Brain pericyte (primary cell): ENCODE measurements around the gene CHD1L.
"Not testable (repeated sequence)": the region's sequence is repeated elsewhere in the genome, so short reads cannot be mapped to it uniquely, and the experiment has no call there.

ENCODE experiments used
- DNase-seq: peaks from one replicate; pipeline ENCODE4 v3.0.0-alpha.2; 2012; ENCODE audit warnings: low read depth, low spot score

CHD1L gene

GRCh38 chr1:147242449-147243227 lies at the start of gene CHD1L:
Gene CHD1L, plus strand, starts transcription at chr1:147242684. Its CDS starts 20 bp downstream, at chr1:147242704.
- DNase-seq = peak; percentile 89

DNA sequence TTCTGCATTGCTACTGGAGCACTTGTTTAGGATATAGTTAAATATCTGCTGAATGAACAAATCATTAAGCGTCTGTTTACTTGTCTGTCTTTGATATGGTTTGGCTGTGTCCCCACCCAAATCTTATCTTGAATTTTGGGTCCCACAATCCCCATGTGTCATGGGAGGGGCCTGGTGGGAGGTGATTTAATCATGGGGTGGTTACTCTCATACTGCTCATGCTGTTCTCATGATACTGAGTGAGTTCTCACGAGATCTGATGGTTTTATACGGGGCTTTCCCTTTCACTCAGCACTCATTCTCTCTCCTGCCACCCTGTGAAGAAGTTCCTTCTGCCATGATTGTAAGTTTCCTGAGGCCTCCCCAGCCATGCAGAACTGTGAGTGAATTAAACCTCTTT lies 45.2 kb upstream of the CHD1L start:
- not testable (repeated sequence) for DNase-seq

DNA sequence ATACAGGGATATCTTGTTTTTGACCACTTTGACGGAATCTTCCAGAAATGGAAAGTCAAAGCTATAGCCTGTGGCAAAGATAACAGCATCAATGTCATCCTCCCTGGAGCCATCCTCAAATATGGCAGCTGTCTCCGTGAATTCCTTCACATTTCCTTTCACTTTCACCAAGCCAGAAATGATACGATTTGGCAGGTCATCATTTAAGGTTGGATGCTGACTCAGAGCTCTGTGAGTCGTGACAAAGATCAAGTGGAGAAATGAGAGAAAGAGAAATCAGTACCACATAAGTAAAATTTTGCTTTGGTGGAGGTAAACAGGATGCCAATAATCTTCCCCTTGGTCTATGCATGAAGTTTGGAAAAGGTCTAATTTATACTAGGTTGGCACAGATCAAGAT lies 41.2 kb upstream of the CHD1L start:
- no peak for DNase-seq

DNA sequence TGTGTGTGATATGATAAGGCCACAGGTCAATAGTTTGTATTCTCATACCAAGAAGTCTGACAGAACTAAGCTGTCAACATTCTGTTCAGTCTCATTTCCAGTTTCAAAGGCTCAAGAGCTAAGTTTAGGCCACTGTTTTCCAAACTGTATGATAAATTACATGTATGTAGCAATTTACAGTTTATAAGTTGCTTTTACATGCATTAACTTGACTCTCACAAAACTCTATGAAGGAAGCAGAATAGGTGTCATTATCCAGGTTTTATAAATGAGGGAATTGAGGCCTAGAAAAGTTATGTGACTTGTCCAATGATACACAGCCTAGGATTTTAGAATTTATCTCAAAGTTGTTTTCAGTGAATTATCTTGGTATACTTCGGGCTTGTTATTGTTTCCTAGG lies 40.7 kb upstream of the CHD1L start:
- DNase-seq = no peak

DNA sequence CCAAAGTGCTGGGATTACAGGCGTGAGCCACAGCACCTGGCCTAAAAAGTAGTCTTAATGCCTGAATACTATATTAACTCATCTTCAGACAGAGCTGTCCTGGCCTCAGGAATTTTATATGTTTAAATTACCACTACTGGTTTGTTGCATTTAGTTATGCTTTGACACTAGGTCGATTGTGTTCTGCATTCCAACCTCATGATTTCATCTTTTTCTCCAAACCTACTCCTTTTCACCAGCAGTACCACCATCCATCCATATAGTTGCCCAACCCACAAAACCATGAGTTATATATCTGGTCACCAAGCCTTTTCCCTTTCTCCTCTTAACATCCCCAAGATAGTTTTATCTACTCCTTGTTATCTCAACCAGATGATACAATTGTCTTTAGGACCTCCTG lies 39.9 kb upstream of the CHD1L start:
- no peak for DNase-seq

- DNase-seq = no peak
These were observed 38.4 kb upstream of the CHD1L start for GRCh38 chr1:147204080-147204479.

DNA sequence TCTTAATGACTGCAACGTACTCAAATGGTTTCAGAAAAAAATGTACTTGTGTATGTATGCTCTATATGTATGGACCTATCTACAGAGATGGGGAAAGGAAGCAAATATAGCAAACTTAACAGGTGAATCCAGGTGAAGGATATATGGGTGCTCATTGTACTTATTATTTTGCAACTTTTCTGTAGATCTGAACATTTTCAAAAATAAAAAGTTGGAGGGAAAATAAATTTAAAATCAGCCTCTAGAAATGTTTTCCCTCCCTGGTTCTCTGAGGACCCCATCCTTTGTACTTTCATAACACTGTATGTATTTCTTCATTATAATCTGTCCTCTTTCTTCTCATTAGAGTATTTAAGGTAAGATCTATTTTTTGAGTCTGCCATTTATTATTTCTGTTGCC lies 35.3 kb upstream of the CHD1L start:
- no peak for DNase-seq

GRCh38 chr1:147208619-147209018 lies 33.9 kb upstream of the CHD1L start:
- no peak for DNase-seq

DNA sequence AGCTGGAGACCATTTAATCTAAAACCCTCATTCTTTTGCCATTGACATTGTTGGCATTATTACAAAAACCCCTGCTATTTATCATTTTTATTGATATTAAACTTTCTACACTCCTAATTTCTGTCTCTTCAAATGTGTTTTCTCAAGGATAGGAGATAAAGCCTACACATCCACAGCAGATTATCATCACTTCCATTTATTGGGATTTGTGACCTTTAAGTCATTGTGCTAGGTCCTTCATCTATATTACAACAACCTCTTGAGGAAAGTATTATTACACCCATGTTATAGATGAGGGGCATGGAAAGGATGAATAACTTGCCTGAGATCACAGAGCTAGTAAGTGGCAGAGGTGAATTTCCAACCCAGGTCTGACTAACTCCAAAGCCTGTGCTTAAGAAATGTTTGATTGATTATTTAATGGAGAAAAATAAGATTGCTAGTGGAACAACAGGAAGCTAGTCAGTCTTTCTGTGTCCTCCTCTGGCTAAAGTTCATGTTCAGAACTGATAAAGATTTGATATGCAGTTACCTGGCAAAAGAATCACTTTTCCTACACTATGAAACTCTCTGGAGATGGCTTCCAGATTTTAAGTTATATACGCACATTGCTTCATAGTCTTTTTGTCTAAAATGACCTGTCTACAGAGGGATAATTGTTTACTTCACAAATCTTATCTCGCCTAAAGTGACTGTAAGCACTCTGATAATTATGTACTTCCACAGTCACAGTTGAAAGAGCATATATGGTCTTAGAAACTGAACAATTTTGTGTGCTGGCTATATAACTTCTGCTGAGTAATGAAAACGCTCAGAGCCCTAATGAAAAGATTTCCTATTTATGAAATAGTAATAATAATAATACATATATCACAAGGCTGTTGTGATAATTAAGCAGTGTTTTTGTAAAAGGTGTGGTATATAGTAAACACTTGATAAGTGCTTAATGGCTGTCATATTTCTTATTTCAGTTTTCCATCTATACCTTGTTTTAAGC lies 32.4 kb upstream of the CHD1L start:
- DNase-seq = no peak

DNA sequence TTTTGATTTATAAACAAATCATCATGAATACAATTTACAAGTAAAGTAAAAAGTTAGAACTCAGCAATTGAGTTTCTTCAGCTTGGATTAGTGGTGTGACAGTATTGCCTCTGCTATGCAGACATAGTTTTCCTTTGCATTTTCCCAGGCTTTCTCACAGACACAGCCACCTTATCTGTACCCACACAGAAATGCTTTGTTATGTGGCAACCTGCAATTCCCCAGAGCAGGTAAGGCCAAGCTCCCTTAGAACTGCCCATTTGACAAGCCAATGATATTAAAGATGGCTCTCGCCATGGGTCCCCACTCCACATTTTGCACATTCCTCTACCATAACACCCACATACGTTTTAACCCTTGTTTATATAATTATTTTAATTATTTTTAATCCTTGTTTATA lies 31.5 kb upstream of the CHD1L start:
- DNase-seq = no peak

DNA sequence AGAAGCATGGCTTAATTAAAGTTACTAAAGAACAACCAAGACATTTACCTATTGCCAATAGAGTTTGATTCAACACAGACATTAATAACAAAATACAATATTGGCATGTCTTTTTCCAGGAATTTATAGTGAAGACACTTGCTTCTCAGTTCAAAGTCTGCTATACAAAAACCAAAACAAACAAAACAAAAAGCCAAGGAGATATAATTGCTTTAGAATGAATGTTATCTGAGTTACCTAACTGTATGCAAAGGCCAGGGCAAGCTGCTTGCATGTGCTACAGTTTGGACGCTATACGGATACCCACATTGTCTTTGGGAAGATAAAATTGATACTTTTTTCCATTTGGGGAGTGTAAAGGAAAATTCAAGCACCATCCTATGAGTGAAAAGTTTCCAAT lies 30.9 kb upstream of the CHD1L start:
- no peak for DNase-seq

DNA sequence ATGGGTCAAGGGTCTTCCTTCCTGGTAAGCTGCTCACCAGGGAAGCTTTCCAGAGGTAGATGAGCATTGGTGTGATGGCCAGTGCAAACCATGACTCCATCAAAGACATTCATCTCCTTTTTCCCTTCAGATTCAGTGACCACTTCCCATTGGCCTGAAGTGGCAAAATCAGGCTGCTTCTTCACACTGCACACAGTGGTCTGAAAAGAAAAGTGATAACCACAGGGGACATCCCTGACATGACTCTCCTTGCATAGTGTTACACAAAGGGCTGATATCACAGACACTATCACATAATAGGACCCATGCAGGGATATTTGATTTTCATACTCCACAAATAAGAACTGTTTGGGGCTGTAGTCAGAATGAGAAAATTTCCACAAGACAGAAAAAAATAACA lies 29.2 kb upstream of the CHD1L start:
- DNase-seq = no peak

- DNase-seq = no peak
These were observed 28.2 kb upstream of the CHD1L start for GRCh38 chr1:147214325-147214724.

- DNase-seq = no peak
These were observed 27.5 kb upstream of the CHD1L start for GRCh38 chr1:147214842-147215539.

- no peak for DNase-seq
These were observed 27.0 kb upstream of the CHD1L start for GRCh38 chr1:147215540-147215916.

DNA sequence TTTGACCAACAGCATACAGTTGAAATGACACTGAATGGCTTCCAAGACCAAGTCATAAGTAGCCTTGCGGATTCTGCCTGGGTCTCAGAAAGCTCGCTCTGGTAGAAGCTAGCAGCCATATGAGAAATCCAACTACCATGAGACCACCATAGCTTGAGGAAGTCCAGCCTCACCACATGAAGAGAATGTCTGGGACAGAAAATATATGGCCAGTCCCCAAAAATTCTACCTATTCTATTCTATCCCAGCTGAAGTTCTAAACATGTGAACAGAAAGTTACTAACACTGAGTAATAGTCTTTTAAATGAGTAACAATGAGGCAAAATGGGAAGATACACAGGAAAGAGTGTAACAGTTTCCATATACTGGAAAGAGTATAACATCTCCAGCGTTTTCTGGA lies 26.4 kb upstream of the CHD1L start:
- no peak for DNase-seq

DNA sequence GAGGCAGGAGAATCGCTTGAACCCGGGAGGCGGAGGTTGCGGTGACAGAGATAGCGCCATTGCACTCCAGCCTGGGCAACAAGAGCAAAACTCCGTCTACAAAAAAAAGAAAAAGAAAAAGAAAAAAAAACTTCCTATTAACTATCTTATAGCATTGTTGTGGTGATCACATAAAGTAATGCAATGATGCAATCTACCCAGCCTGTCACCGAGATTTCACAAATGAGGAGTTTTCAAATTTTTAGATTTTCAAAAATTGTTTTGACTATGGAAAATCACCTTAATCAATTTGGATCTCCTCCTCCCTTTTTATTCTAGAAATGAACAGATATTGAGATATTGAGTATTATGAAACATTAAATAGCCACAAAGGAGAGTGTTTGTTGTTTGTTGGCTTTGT lies 25.3 kb upstream of the CHD1L start:
- DNase-seq = no peak

- no peak for DNase-seq
These were observed 23.9 kb upstream of the CHD1L start for GRCh38 chr1:147218606-147219005.

DNA sequence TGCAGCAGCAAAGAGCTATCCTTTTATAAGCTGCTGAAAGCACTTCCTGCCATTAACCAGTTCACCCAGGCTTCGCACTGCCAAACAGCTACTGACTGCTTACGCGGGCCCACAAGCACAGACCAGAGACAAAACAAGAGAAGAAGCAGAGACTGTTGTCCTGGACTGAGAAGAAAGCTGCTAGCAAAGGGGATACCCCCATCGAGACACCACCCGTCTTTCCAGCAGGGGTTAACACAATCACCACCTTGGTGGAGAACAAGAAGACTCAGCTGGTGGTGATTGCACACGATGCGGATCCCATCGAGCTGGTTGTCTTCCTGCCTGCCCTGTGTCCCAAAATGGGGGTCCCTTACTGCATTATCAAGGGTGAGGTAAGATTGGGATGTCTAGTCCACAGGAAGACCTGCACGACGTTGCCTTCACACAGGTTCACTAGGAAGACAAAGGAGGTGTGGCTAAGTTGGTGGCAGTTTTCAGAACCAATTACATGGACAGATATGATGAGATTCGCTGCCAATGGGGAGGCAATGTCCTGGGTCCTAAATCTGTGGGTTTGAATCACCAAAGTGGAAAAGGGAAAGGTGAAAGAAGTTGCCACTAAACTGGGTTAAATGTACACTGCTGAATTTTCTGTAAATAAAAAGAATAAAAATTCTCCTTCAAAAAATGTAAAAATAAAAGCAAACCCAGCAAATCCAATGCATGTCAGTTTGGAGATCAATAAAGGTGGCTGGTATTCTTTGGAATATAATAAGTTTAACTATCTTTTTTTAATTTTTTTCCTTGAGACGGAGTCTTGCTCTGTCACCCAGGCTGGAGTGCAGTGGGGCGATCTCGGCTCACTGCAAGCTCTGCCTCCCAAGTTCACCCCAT lies 18.5 kb upstream of the CHD1L start:
- no peak for DNase-seq

GRCh38 chr1:147225193-147225730 lies 17.2 kb upstream of the CHD1L start, which contains the start of gene FMO5:
Gene FMO5, minus strand, starts transcription at chr1:147225339. Its CDS starts 310 bp downstream, at chr1:147225029.
- peak; percentile 26 for DNase-seq

DNA sequence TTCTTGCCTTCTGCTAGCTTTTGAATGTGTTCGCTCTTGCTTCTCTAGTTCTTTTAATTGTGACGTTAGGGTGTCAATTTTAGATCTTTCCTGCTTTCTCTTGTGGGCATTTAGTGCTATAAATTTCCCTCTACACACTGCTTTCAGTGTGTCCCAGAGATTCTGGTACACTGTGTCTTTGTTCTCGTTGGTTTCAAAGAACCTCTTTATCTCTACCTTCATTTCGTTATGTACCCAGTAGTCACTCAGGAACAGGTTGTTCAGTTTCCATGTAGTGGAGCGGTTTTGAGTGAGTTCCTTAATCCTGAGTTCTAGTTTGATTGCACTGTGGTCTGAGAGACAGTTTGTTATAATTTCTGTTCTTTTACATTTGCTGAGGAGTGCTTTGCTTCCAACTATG lies 11.5 kb upstream of the CHD1L start:
- not testable (repeated sequence) for DNase-seq
